Right cardiac atrium (tissue), 5 donors: Measurements from ENCODE around the gene ATP9A. TPM values are rescaled to one million over a fixed set of nuclear protein-coding genes. Genes with fewer than 3 reads are reported as not detected.
"Not testable (repeated sequence)": the region's sequence is repeated elsewhere in the genome, so short reads cannot be mapped to it uniquely, and the experiment has no call there.

Source experiments
- ATAC-seq, 2 donors: fragments of 200-7000 bp; cut with Tn5 transposase; one replicate each; pipeline versions ENCODE4 v1.8.0 to v1.9.1; 2020; ENCODE audit warnings: moderate library complexity in 2 of 2, mild to moderate bottlenecking in 1 of 2
- DNase-seq, 3 donors: peaks; one replicate each; pipeline ENCODE4 v3.0.0-alpha.2; 2020
- H3K27ac ChIP-seq: one replicate; pipeline ENCODE4 v1.5.1; 2013; ENCODE audit warnings: mild to moderate bottlenecking, low read length, control low read depth, moderate library complexity
- H3K27me3 ChIP-seq: one replicate; pipeline ENCODE4 v1.6.1; 2013; ENCODE audit not compliant: control insufficient read depth, insufficient read depth
- H3K4me1 ChIP-seq: one replicate; pipeline ENCODE4 v1.6.1; 2013; ENCODE audit warnings: low read length; ENCODE audit not compliant: control insufficient read depth, insufficient read depth
- H3K4me3 ChIP-seq: one replicate; pipeline ENCODE4 v1.5.1; 2013; ENCODE audit warnings: low read length, control low read depth
- H3K9me3 ChIP-seq: one replicate; pipeline ENCODE4 v1.6.1; 2013; ENCODE audit warnings: low read length; ENCODE audit not compliant: control insufficient read depth
- WGBS: extraction: QIAGEN DNeasy Blood & Tissue Kit; methylation state at CpG from one replicate; pipeline ENCODE4 v1.1.7; 2013; 5-methylcytosine and 5-hydroxymethylcytosine counted together
- intact Hi-C, 4 donors: fragments of 100-400 bp; cut with DNase I; formaldehyde crosslinking; loops; one replicate each; pipeline versions ENCODE4 v1.11.0 to v1.14.0; 2022 to 2023
- polyA plus RNA-seq: library from polyadenylated mRNA; stranded (reverse); fragments of 200-250 nt; gene quantifications from one replicate; pipeline ENCODE4 v1.2.3, GENCODE V29; 2013
- total RNA-seq, 4 donors: library from RNA; stranded (reverse); fragmentation: NEBNext Ultra II Directional; extraction: Animal tissue kit (Norgen Biotek cat#: 25700); gene quantifications; one replicate each; pipeline ENCODE4 v1.2.1, GENCODE V29; 2021
- donor health status: healthy with polysubstance abuse.
- donor health status: DM: no; HTN: yes; CAD: no.
- donor health status: DM: no; HTN: no; CAD: no.
- donor health status: DM: no; HTN: yes; CAD: no; lungs with severe emphysema.
- donor health status: DM: yes; HTN: yes; CAD: no.

ATP9A gene
- total and polyA plus RNA-seq, 5 donors, result 6.2 to 23.9 (median 19.4) TPM

GRCh38 chr20:51568533-51568932, 199.7 kb downstream of the ATP9A start:
- intact Hi-C loops, result loop anchor here in 1 of 4 donors (10.0 kb wide), 1 partner anchor 114 kb away; no protein-coding TSS in a partner anchor
- H3K27ac ChIP-seq, ATAC-seq, H3K4me3 ChIP-seq, H3K9me3 ChIP-seq, DNase-seq, H3K4me1 ChIP-seq, H3K27me3 ChIP-seq: not testable (repeated sequence)
- WGBS, result 91% methylated on average over 3 of the region's 3 CpGs

- ATAC-seq, result no peak
- Histone ChIP-seq H3K9me3 (no peaks in the 10 kb centered on the region), H3K4me3 (no peak overlapping the region), H3K27ac (no peak overlapping the region), H3K27me3 (no peaks in the 10 kb centered on the region), H3K4me1 (peaks cover 5% of the 10 kb centered on the region)
- 90% methylated on average over 5 of the region's 5 CpGs for WGBS
- intact Hi-C loops, result loop anchor here in 1 of 4 donors (10.0 kb wide), 1 partner anchor 113 kb away; no protein-coding TSS in a partner anchor
- DNase-seq, result no peak
These were observed 200.6 kb downstream of the ATP9A start for GRCh38 chr20:51567622-51568021.

DNA sequence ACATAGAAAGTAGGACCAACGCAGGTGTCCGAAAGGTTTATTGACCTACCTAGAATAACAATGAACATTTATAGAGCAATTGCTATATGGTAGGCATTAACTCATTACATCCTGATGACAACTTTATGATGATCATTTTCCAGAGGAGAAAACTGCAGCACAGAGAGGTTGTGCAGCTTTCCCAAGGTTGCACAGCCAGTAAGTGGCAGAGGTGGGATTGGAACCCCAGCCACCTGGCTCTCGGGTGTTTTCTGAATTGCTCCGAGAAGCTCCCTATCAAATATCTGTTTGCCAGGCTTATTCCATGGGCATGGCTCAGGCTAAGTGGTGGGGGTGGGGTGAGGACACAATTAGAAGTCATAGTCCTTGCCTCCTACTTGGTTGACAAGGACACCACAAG, 201.6 kb downstream of the ATP9A start:
- Histone ChIP-seq H3K27ac (no peak overlapping the region), H3K4me3 (no peak overlapping the region), H3K9me3 (no peaks in the 10 kb centered on the region), H3K4me1 (peaks cover 5% of the 10 kb centered on the region), H3K27me3 (no peaks in the 10 kb centered on the region)
- WGBS, result 88% methylated on average over 4 of the region's 4 CpGs
- ATAC-seq (no peak), DNase-seq (no peak)
- intact Hi-C loops, result loop anchor here in 1 of 4 donors (10.0 kb wide), 1 partner anchor 112 kb away; no protein-coding TSS in a partner anchor

DNA sequence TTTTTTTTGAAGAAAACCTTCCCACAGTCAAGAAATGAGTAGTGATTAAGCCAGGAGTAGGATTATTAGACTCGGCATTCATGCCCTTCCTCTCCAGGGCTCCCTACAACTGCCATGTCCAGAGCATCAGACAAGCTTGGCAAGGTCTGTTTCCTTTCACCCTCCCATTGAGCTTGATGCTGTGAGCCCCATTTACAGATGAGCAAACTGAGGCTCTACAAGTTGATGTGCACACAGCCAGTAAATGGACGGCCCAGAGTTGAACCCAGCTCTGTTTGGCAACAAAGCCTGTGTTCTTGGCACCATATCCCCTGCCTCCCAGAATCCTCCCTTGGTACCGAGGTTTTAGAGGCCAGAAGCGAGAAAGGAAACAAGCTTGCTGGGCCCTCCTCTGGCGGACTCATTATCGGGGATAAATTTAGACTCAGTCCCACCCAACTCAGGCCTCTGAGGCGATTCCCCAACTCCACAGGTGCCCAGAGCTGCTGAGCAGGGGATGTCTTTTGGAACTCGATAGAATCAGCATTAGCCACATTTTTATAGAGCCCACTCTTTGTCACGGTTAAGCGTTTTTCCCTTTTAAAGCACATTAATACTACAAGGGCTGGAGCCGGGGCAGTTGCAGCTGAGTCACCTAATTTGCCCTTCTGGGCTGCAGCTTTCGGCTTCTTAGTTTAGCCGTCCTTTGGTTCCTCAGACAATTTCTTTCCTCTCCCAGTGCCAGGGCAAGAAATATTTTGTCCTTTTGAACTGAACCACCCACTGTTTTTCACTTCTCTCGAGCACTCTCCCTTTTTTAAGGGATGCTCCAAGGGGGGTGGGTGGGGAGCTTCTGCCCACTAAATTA, 202.7 kb downstream of the ATP9A start:
- intact Hi-C loops, result loop anchor here in 1 of 4 donors (10.0 kb wide), 1 partner anchor 111 kb away; no protein-coding TSS in a partner anchor
- H3K27ac ChIP-seq, result no peak overlapping the region
- peaks cover 7% of the 10 kb centered on the region for H3K4me1 ChIP-seq
- WGBS, result 39% methylated on average over 14 of the region's 14 CpGs
- ATAC-seq (no peak), DNase-seq (no peak)
- no peaks in the 10 kb centered on the region for H3K9me3 ChIP-seq
- no peak overlapping the region for H3K4me3 ChIP-seq
- no peaks in the 10 kb centered on the region for H3K27me3 ChIP-seq

DNA sequence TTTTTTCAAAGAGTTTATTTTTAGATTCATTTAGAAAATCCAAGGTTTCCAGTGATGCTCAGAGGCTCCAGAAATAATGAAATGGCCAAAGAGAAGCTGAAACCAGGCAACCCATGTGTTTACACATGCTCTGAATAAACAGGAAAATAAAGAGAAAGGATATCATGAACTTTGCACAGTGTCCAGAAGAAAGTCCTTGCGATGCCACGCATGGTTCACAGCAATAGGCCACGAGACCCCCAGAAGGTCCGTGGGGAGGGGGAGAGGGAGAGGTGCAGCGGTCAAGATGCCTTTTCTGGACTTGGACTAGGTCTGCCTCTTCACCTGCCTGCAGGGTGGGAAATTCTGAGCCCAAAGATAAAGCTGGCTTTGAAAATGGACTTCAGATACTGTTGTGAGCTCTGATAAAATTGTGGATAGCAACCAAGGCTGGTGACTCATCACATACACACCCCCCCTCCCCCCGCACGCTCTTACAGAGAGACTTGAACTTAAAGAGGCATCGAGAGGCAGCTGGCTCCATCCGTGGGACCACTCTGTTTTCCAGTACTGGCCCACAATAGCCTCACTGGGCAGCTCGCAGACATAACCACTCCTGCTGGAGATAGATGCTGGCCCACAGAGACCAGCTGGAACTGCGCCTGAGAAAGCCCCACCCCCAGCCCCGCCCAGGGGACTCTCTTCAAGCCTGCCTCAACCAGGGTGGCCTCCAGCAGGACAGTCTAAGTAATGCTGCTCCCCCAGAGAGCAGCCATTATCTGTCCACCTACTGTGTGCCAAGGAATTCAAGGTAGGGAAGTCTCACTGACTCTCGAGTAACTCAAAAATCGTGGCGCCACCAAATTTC, 204.5 kb downstream of the ATP9A start:
- H3K4me1 ChIP-seq, result peaks cover 9% of the 10 kb centered on the region
- 25% methylated on average over 15 of the region's 15 CpGs for WGBS
- peak; percentile 71 to 74 for ATAC-seq
- DNase-seq, result peak; percentile 79 to 92 (median 90)
- peak overlapping the region; percentile 82 for H3K27ac ChIP-seq
- intact Hi-C loops, result loop anchor here in 1 of 4 donors (10.0 kb wide), 1 partner anchor 109 kb away; no protein-coding TSS in a partner anchor
- H3K27me3 ChIP-seq, result no peaks in the 10 kb centered on the region
- H3K4me3 ChIP-seq, result no peak overlapping the region
- H3K9me3 ChIP-seq, result no peaks in the 10 kb centered on the region

DNA sequence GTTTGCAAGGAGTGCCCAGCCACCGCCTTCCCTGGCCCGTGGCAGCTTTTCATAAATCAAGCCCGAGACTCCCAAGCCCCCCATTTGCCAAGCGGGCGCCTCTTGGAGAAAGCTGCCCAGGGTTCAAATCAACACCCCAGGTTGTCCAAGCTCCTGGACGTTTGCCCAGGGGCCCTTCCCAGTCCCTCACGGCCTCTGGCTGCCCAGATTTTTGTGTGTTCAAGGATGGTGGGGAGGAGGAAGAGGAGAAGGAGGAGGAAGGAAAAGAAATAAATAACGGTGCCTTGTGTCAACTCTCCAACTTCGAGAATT, 205.1 kb downstream of the ATP9A start:
- peak overlapping the region; percentile 85 for H3K27ac ChIP-seq
- H3K4me1 ChIP-seq, result peaks cover 9% of the 10 kb centered on the region
- no peaks in the 10 kb centered on the region for H3K9me3 ChIP-seq
- H3K4me3 ChIP-seq, result peak overlapping the region; percentile 50
- intact Hi-C loops, result loop anchor here in 1 of 4 donors (10.0 kb wide), 1 partner anchor 108 kb away; no protein-coding TSS in a partner anchor
- 2% methylated on average over 9 of the region's 9 CpGs for WGBS
- no peaks in the 10 kb centered on the region for H3K27me3 ChIP-seq
- DNase-seq, result no peak
- ATAC-seq, result peak; percentile 13 to 29

- DNase-seq (peak; percentile 92 to 95 (median 95)), ATAC-seq (peak; percentile 85 to 88)
- under 1% methylated on average over 76 of the region's 76 CpGs for WGBS
- peak overlapping the region; percentile 85 for H3K27ac ChIP-seq
- peaks cover 9% of the 10 kb centered on the region for H3K4me1 ChIP-seq
- no peaks in the 10 kb centered on the region for H3K27me3 ChIP-seq
- intact Hi-C loops, result loop anchor here in 1 of 4 donors (10.0 kb wide), 1 partner anchor 108 kb away; no protein-coding TSS in a partner anchor
- peak overlapping the region; percentile 50 for H3K4me3 ChIP-seq
- H3K9me3 ChIP-seq, result no peaks in the 10 kb centered on the region
These were observed 205.6 kb downstream of the ATP9A start for GRCh38 chr20:51562332-51563173.

- Histone ChIP-seq H3K9me3 (no peaks in the 10 kb centered on the region), H3K4me3 (peak overlapping the region; percentile 50), H3K27ac (peak overlapping the region; percentile 85), H3K4me1 (peaks cover 9% of the 10 kb centered on the region), H3K27me3 (no peaks in the 10 kb centered on the region)
- no peak for ATAC-seq
- intact Hi-C loops, result loop anchor here in 1 of 4 donors (10.0 kb wide), 1 partner anchor 107 kb away; no protein-coding TSS in a partner anchor
- WGBS, result 2% methylated on average over 10 of the region's 10 CpGs
- no peak for DNase-seq
These were observed 206.2 kb downstream of the ATP9A start for GRCh38 chr20:51562027-51562331.

DNA sequence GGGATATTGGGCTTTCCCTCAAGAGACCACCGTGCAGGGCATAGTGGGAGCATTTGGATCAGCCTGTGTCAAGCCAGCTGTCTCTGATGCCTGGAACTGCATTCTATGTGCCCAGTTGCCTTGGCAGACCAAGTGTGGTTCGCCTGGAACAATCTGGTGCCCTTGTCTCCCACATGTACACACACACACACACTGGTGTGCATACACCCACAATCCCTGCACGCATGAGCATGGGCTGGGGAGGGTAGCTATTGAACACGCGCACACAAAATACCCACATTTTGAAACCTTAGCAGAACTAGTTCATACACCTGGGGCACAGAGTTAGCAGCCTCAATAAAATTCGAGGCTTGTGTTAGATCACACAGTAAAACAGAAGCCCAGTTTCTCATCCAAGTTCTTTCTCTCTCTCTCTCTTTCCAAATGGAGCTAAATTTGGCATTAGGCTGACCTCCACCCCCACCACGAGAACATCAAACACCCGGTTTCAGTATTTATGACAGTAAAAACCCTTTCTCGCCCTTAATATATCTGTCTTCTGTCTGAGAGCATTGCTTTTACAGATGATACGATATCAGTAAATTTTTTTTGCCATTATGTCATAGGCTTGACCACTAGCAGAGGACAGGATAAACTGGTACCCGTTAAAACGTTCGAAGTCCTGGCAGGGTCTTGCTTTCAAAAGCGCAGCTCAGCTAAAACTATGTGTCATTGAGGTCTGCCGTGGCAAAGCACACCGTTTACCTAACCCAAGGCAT, 207.5 kb downstream of the ATP9A start:
- ATAC-seq (no peak), DNase-seq (no peak)
- H3K27me3 ChIP-seq, result no peaks in the 10 kb centered on the region
- 18% methylated on average over 16 of the region's 16 CpGs for WGBS
- intact Hi-C loops, result loop anchor here in 1 of 4 donors (10.0 kb wide), 1 partner anchor 106 kb away; no protein-coding TSS in a partner anchor
- H3K27ac ChIP-seq, result peak overlapping the region; percentile 65
- H3K4me3 ChIP-seq, result peak overlapping the region; percentile 7
- peaks cover 9% of the 10 kb centered on the region for H3K4me1 ChIP-seq
- no peaks in the 10 kb centered on the region for H3K9me3 ChIP-seq

GRCh38 chr20:51560042-51560441, 208.1 kb downstream of the ATP9A start:
- no peaks in the 10 kb centered on the region for H3K9me3 ChIP-seq
- peaks cover 9% of the 10 kb centered on the region for H3K4me1 ChIP-seq
- no peak overlapping the region for H3K4me3 ChIP-seq
- H3K27ac ChIP-seq, result no peak overlapping the region
- no peak for DNase-seq
- intact Hi-C loops, result loop anchor here in 1 of 4 donors (10.0 kb wide), 1 partner anchor 105 kb away; no protein-coding TSS in a partner anchor
- ATAC-seq, result no peak
- 80% methylated on average over 1 of the region's 1 CpG for WGBS
- no peaks in the 10 kb centered on the region for H3K27me3 ChIP-seq
